Osteoblast (primary cell): ENCODE data around the gene ZNF22. TPM values are rescaled to one million over a fixed set of nuclear protein-coding genes. Genes with fewer than 3 reads are reported as not detected.

Experiments
- DNase-seq: peaks from one replicate; pipeline ENCODE4 v3.0.0; 2011; ENCODE audit warnings: low spot score, mixed read lengths; ENCODE audit not compliant: insufficient read length; ENCODE audit errors: missing footprints
- H2AFZ ChIP-seq: 2 replicates; pipeline ENCODE4 v1.6.0; 2011; ENCODE audit warnings: mild to moderate bottlenecking, low read length
- H3K27ac ChIP-seq: 2 replicates; pipeline ENCODE4 v1.5.1; 2011; ENCODE audit warnings: mild to moderate bottlenecking, low read depth, low read length, moderate library complexity
- H3K27me3 ChIP-seq: 2 replicates; pipeline ENCODE4 v1.6.0; 2012; ENCODE audit warnings: mild to moderate bottlenecking, control low read depth, inconsistent platforms, low read length, moderate library complexity; ENCODE audit not compliant: insufficient read depth
- H3K36me3 ChIP-seq: 2 replicates; pipeline ENCODE4 v1.5.1; 2011; ENCODE audit warnings: mild to moderate bottlenecking, low read length, control low read depth, moderate library complexity; ENCODE audit not compliant: insufficient read depth
- H3K4me1 ChIP-seq: 2 replicates; pipeline ENCODE4 v1.5.1; 2011; ENCODE audit warnings: mild to moderate bottlenecking, low read length, control low read depth, moderate library complexity; ENCODE audit not compliant: insufficient read depth
- H3K4me2 ChIP-seq: 2 replicates; pipeline ENCODE4 v1.6.0; 2011; ENCODE audit warnings: mild to moderate bottlenecking, low read length; ENCODE audit not compliant: insufficient read depth
- H3K4me3 ChIP-seq: fragments of 200-600 bp; sonication (generic); 3 replicates; pipeline ENCODE4 v1.5.1; 2012; ENCODE audit warnings: mild to moderate bottlenecking, low read length, inconsistent platforms; ENCODE audit not compliant: insufficient read depth
- H3K79me2 ChIP-seq: 2 replicates; pipeline ENCODE4 v1.6.0; 2012; ENCODE audit warnings: mild to moderate bottlenecking, low read length, control low read depth, inconsistent platforms; ENCODE audit not compliant: insufficient read depth
- H3K9me3 ChIP-seq: 2 replicates; pipeline ENCODE4 v1.5.1; 2011; ENCODE audit warnings: low read depth, low read length, control low read depth
- H4K20me1 ChIP-seq: 2 replicates; pipeline ENCODE4 v1.6.0; 2012; ENCODE audit warnings: mild to moderate bottlenecking, low read length, control low read depth; ENCODE audit not compliant: insufficient read depth
- CTCF ChIP-seq: IDR thresholded peaks from 2 replicates; pipeline ENCODE4 v1.5.1; 2011; ENCODE audit warnings: mild to moderate bottlenecking, low read depth, low read length, moderate library complexity; ENCODE audit errors: extremely low read depth
- total RNA-seq: library from RNA; depleted of rRNA; stranded (reverse); fragments of >200 nt; gene quantifications from 2 replicates; pipeline ENCODE4 v1.2.3, GENCODE V29; 2012

The ZNF22 gene
- total RNA-seq, 1 donor: 13.8 TPM

GRCh38 chr10:44986179-44986578 lies 14.5 kb upstream of the ZNF22 start:
- H3K36me3 ChIP-seq: no peaks in the 10 kb centered on the region
- H3K27ac ChIP-seq: no peak overlapping the region
- H3K79me2 ChIP-seq: no peaks in the 10 kb centered on the region
- no peak for TF ChIP-seq CTCF
- H4K20me1 ChIP-seq: no peaks in the 10 kb centered on the region
- no peak for DNase-seq
- H3K4me3 ChIP-seq: no peak overlapping the region
- peaks cover 16% of the 10 kb centered on the region for H3K4me1 ChIP-seq
- H3K9me3 ChIP-seq: no peaks in the 10 kb centered on the region
- H3K4me2 ChIP-seq: no peak overlapping the region
- no peaks in the 10 kb centered on the region for H3K27me3 ChIP-seq
- H2AFZ ChIP-seq: no peak overlapping the region

GRCh38 chr10:44986670-44987069 lies 14.1 kb upstream of the ZNF22 start:
- H3K36me3 ChIP-seq: no peaks in the 10 kb centered on the region
- DNase-seq: peak; percentile 47
- H3K27me3 ChIP-seq: no peaks in the 10 kb centered on the region
- no peak overlapping the region for H2AFZ ChIP-seq
- H3K4me1 ChIP-seq: peaks cover 11% of the 10 kb centered on the region
- H3K4me2 ChIP-seq: no peak overlapping the region
- H3K79me2 ChIP-seq: no peaks in the 10 kb centered on the region
- TF ChIP-seq CTCF: no peak
- no peaks in the 10 kb centered on the region for H4K20me1 ChIP-seq
- no peak overlapping the region for H3K27ac ChIP-seq
- no peak overlapping the region for H3K4me3 ChIP-seq
- H3K9me3 ChIP-seq: no peaks in the 10 kb centered on the region

- H4K20me1 ChIP-seq: no peaks in the 10 kb centered on the region
- no peak overlapping the region for H2AFZ ChIP-seq
- H3K27me3 ChIP-seq: no peaks in the 10 kb centered on the region
- no peaks in the 10 kb centered on the region for H3K9me3 ChIP-seq
- H3K36me3 ChIP-seq: no peaks in the 10 kb centered on the region
- H3K27ac ChIP-seq: no peak overlapping the region
- TF ChIP-seq CTCF: no peak
- peaks cover 6% of the 10 kb centered on the region for H3K4me1 ChIP-seq
- H3K4me3 ChIP-seq: no peak overlapping the region
- H3K4me2 ChIP-seq: no peak overlapping the region
- no peaks in the 10 kb centered on the region for H3K79me2 ChIP-seq
- no peak for DNase-seq
These were observed 11.7 kb upstream of the ZNF22 start for GRCh38 chr10:44988957-44989585.

GRCh38 chr10:44989597-44990301 lies 11.0 kb upstream of the ZNF22 start:
- H3K9me3 ChIP-seq: no peaks in the 10 kb centered on the region
- no peak for TF ChIP-seq CTCF
- no peak overlapping the region for H3K27ac ChIP-seq
- no peak for DNase-seq
- no peaks in the 10 kb centered on the region for H3K36me3 ChIP-seq
- H3K4me2 ChIP-seq: no peak overlapping the region
- no peaks in the 10 kb centered on the region for H3K79me2 ChIP-seq
- H3K27me3 ChIP-seq: no peaks in the 10 kb centered on the region
- no peaks in the 10 kb centered on the region for H4K20me1 ChIP-seq
- no peak overlapping the region for H3K4me3 ChIP-seq
- no peak overlapping the region for H2AFZ ChIP-seq
- peaks cover 12% of the 10 kb centered on the region for H3K4me1 ChIP-seq
